ENCODE data around the gene ADAMTS7.
"Not testable (repeated sequence)": the region's sequence is repeated elsewhere in the genome, so short reads cannot be mapped to it uniquely, and the experiment has no call there.

ADAMTS7 gene

DNA sequence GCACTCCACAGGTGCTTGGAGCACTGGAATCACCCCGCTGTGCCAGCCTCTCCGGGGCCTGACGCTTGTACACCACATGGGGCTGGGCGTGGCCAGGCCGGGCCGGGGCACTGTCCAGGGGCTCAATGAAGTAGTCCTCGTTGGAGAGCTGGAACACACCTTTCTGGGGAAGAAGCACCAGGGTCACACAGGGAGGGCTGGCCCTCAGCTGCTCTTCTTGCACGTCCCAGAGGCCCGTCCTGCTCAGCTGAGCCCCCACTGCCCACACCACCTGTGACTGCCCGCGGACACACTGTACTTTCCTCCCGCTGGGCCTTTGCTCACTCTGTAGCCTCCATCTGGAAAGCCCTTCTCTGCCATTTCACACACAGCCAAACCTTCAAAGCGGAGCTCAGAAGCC lies 13.3 kb downstream of the ADAMTS7 start:
- peaks cover 33% of the 10 kb centered on the region for H3K36me3 ChIP-seq (ENCODE audit: control insufficient read depth, insufficient read depth, low read length)
- no peak overlapping the region for H3K9ac ChIP-seq (ENCODE audit: low read depth, low read length)
- no peaks in the 10 kb centered on the region for H3K4me1 ChIP-seq (ENCODE audit: control insufficient read depth, insufficient read depth, low read length)
- H3K27me3 ChIP-seq (ENCODE audit: control insufficient read depth, insufficient read depth, low read length), result no peaks in the 10 kb centered on the region
- no peak overlapping the region for H3K4me3 ChIP-seq (ENCODE audit: low read depth, low read length)
- no peaks in the 10 kb centered on the region for H3K9me3 ChIP-seq (ENCODE audit: control insufficient read depth, insufficient read depth, low read length)
- H3K27ac ChIP-seq (ENCODE audit: low read depth, low read length), result no peak overlapping the region

DNA sequence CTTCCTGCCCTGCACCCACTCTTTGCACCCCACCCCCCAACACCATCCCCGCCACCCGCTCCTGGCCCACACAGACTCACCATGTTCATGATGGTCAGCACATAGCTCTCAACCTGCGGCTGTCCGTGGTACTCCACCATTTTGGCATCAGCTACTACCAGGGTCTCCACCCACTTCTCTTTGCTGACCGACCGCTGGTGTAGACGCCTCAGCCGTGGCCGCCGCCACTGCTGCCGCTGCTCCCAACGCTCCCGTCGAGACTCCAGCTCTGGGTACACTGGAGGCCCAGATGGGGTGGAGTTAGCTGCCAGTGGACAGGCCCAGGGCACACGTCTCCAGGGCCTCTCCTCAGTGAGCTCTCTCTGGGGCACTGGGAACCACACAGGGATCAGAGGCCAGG lies 14.8 kb downstream of the ADAMTS7 start:
- Histone ChIP-seq H3K4me1 (ENCODE audit: control insufficient read depth, insufficient read depth, low read length) (no peaks in the 10 kb centered on the region), H3K27me3 (ENCODE audit: control insufficient read depth, insufficient read depth, low read length) (no peaks in the 10 kb centered on the region), H3K27ac (ENCODE audit: low read depth, low read length) (no peak overlapping the region), H3K9me3 (ENCODE audit: control insufficient read depth, insufficient read depth, low read length) (no peaks in the 10 kb centered on the region), H3K4me3 (ENCODE audit: low read depth, low read length) (no peak overlapping the region), H3K36me3 (ENCODE audit: control insufficient read depth, insufficient read depth, low read length) (peaks cover 33% of the 10 kb centered on the region), H3K9ac (ENCODE audit: low read depth, low read length) (no peak overlapping the region)

DNA sequence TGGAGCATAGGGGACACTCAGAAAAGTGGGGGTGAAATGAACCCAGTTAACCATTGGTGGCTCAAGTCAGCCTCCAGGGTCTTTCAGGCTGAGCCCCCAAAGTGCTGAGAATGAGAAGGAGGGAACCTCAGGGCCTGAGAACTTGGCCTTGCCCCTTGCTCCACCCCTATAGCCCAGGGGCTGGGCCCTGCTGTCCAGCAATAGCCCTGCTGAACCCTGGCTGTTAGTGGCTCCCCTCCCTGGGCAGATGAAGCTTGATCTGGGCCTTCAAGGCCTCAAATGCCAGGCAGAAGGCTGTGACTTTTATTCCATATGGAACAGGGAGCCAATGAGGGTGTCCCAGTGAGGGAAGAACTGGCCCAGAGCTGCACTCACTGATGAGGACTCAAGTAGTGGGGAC lies 16.2 kb downstream of the ADAMTS7 start:
- Histone ChIP-seq H3K27ac (ENCODE audit: low read depth, low read length) (no peak overlapping the region), H3K4me1 (ENCODE audit: control insufficient read depth, insufficient read depth, low read length) (no peaks in the 10 kb centered on the region), H3K4me3 (ENCODE audit: low read depth, low read length) (no peak overlapping the region), H3K27me3 (ENCODE audit: control insufficient read depth, insufficient read depth, low read length) (no peaks in the 10 kb centered on the region), H3K36me3 (ENCODE audit: control insufficient read depth, insufficient read depth, low read length) (peaks cover 42% of the 10 kb centered on the region), H3K9ac (ENCODE audit: low read depth, low read length) (no peak overlapping the region), H3K9me3 (ENCODE audit: control insufficient read depth, insufficient read depth, low read length) (no peaks in the 10 kb centered on the region)

DNA sequence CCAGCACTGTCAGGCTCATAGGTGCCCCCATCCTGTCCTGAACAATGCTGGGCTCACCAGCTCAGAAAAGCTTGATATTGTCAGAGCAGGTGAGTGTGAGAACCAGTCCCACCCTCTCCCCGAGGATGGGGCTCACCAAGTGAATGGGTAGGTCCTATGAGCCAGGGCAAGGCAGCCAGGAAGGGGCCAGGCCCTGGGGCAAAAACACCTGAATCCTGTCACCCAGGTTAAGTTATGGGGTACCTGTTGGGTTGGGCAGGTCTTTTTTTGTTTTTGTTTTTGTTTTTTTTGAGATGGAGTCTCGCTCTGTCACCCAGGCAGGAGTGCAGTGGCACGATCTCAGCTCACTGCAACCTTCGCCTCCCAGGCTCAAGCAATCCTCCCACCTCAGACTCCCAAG lies 16.8 kb downstream of the ADAMTS7 start:
- not testable (repeated sequence) for H3K9me3 ChIP-seq (ENCODE audit: control insufficient read depth, insufficient read depth, low read length); H3K27me3 ChIP-seq (ENCODE audit: control insufficient read depth, insufficient read depth, low read length); H3K27ac ChIP-seq (ENCODE audit: low read depth, low read length); H3K4me3 ChIP-seq (ENCODE audit: low read depth, low read length); H3K9ac ChIP-seq (ENCODE audit: low read depth, low read length); H3K4me1 ChIP-seq (ENCODE audit: control insufficient read depth, insufficient read depth, low read length)
- H3K36me3 ChIP-seq (ENCODE audit: control insufficient read depth, insufficient read depth, low read length), result peaks cover 44% of the 10 kb centered on the region

DNA sequence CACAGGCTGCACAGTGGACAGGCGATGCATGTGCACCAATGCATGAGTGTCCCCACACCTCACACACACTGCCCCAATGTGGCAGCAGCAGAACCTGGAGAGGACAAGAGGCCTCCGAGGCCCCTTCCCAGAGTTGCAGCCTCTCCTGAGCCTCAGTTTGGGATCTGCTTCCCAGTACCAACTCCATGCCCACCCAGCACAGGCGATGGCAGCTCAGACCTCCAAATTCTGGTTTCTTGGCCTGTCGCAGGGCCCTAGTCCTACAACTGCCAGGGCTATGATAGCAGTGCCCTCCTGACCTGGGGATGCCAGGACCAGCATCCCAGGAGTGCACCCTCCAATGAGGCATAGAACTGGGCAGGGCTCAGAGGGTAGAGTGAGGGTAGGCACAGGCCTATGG lies 19.9 kb downstream of the ADAMTS7 start:
- H3K4me1 ChIP-seq (ENCODE audit: control insufficient read depth, insufficient read depth, low read length), result no peaks in the 10 kb centered on the region
- H3K9me3 ChIP-seq (ENCODE audit: control insufficient read depth, insufficient read depth, low read length), result no peaks in the 10 kb centered on the region
- no peaks in the 10 kb centered on the region for H3K27me3 ChIP-seq (ENCODE audit: control insufficient read depth, insufficient read depth, low read length)
- no peak overlapping the region for H3K27ac ChIP-seq (ENCODE audit: low read depth, low read length)
- peaks cover 45% of the 10 kb centered on the region for H3K36me3 ChIP-seq (ENCODE audit: control insufficient read depth, insufficient read depth, low read length)
- H3K9ac ChIP-seq (ENCODE audit: low read depth, low read length), result no peak overlapping the region
- no peak overlapping the region for H3K4me3 ChIP-seq (ENCODE audit: low read depth, low read length)

DNA sequence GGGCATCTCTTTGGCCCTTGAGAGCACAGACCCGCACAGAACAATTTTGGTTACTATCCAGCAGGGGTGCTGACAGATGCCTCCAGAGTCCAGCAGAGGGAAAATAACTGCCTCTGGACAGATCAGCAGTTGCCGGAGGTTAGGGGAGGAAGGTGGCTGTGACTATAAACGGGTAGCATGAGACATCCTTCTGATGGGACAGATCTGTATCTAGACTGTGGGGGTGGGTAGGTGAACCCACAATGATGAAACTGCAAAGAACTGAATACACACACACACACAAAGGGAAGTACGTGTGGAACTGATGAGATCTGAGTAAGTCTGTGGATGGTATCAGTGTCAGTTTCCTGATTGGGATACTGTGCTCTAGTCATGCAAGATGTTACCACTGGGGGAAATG lies 21.2 kb downstream of the ADAMTS7 start:
- H3K9ac ChIP-seq (ENCODE audit: low read depth, low read length), result no peak overlapping the region
- H3K27me3 ChIP-seq (ENCODE audit: control insufficient read depth, insufficient read depth, low read length), result no peaks in the 10 kb centered on the region
- no peaks in the 10 kb centered on the region for H3K9me3 ChIP-seq (ENCODE audit: control insufficient read depth, insufficient read depth, low read length)
- H3K4me3 ChIP-seq (ENCODE audit: low read depth, low read length), result no peak overlapping the region
- no peak overlapping the region for H3K27ac ChIP-seq (ENCODE audit: low read depth, low read length)
- peaks cover 36% of the 10 kb centered on the region for H3K36me3 ChIP-seq (ENCODE audit: control insufficient read depth, insufficient read depth, low read length)
- no peaks in the 10 kb centered on the region for H3K4me1 ChIP-seq (ENCODE audit: control insufficient read depth, insufficient read depth, low read length)

DNA sequence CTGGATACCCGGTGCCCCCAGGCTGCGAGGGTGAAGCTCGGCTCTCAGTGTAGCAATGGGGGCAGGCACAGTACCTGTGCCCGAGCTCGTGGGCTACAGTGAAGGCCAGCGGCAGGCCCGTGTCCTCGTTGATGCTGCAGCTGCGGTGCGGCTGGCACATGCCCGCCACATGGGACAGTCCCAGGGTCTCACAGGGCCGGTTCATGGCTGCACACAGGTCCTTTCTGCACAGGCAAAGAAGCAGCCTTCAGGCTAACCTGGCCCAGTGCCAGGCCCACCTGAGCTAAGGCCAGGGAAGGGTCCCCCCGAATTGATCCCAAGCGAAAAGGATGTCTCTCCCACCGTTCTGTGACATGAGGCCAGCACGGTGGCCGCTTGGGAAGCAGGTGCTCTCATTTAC lies 21.6 kb downstream of the ADAMTS7 start:
- no peak overlapping the region for H3K9ac ChIP-seq (ENCODE audit: low read depth, low read length)
- no peaks in the 10 kb centered on the region for H3K27me3 ChIP-seq (ENCODE audit: control insufficient read depth, insufficient read depth, low read length)
- H3K9me3 ChIP-seq (ENCODE audit: control insufficient read depth, insufficient read depth, low read length), result no peaks in the 10 kb centered on the region
- no peak overlapping the region for H3K4me3 ChIP-seq (ENCODE audit: low read depth, low read length)
- no peak overlapping the region for H3K27ac ChIP-seq (ENCODE audit: low read depth, low read length)
- no peaks in the 10 kb centered on the region for H3K4me1 ChIP-seq (ENCODE audit: control insufficient read depth, insufficient read depth, low read length)
- H3K36me3 ChIP-seq (ENCODE audit: control insufficient read depth, insufficient read depth, low read length), result peaks cover 35% of the 10 kb centered on the region

DNA sequence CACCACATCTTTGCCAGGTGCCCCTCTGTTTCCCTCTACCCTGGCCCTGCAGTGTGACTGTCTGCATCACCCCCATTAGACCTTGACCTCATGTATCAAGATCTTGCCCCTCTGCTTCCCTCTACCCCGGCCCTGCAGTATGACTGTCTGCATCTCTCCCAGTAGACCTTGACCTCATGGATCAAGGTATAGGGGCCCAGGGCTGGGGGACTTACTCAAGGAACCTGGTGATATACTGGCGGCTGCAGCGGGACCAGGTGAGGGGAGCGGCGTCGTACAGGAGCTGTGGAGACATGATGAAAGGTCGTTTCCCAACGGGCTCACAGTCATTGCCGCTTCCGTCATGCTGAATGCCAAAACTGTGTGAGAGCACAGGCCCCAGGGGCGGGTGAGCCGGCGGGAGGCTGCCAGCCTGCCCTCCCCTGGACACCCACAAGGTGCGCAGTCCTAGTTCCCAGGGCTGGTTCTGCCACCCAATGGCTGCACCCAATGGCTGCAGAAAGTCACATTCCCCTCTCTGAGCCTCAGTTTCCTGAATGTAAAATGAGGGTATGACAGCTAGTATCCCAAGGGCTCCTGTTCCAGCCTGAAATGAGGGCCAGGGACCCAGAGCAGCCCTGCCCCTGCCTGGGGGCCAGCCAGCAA lies 23.1 kb downstream of the ADAMTS7 start:
- H3K36me3 ChIP-seq (ENCODE audit: control insufficient read depth, insufficient read depth, low read length), result peaks cover 33% of the 10 kb centered on the region
- no peaks in the 10 kb centered on the region for H3K4me1 ChIP-seq (ENCODE audit: control insufficient read depth, insufficient read depth, low read length)
- no peaks in the 10 kb centered on the region for H3K9me3 ChIP-seq (ENCODE audit: control insufficient read depth, insufficient read depth, low read length)
- no peaks in the 10 kb centered on the region for H3K27me3 ChIP-seq (ENCODE audit: control insufficient read depth, insufficient read depth, low read length)
- H3K9ac ChIP-seq (ENCODE audit: low read depth, low read length), result no peak overlapping the region
- no peak overlapping the region for H3K4me3 ChIP-seq (ENCODE audit: low read depth, low read length)
- no peak overlapping the region for H3K27ac ChIP-seq (ENCODE audit: low read depth, low read length)

DNA sequence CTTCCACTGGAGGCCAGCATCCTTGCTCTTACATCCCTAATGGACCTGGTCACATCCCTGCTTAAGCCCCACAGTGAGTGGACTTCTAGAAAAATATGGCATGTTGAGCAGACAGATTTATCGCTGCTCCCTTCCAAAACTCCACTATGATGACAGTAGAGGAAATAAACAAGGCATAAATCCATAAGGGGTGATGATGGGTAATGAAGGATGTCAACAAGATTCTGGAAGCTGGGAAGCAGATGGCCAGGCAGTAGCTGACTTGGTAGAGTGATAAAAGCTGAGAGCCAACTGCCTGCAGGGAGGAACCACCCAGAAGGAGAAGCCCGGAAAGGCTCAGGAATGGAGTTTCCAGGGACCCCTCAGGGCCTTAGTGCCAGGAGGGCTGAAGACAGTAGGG lies 28.9 kb downstream of the ADAMTS7 start:
- H3K27me3 ChIP-seq (ENCODE audit: control insufficient read depth, insufficient read depth, low read length); H3K9me3 ChIP-seq (ENCODE audit: control insufficient read depth, insufficient read depth, low read length); H3K4me1 ChIP-seq (ENCODE audit: control insufficient read depth, insufficient read depth, low read length); H3K4me3 ChIP-seq (ENCODE audit: low read depth, low read length); H3K9ac ChIP-seq (ENCODE audit: low read depth, low read length); H3K27ac ChIP-seq (ENCODE audit: low read depth, low read length): not testable (repeated sequence)
- H3K36me3 ChIP-seq (ENCODE audit: control insufficient read depth, insufficient read depth, low read length), result peaks cover 14% of the 10 kb centered on the region

DNA sequence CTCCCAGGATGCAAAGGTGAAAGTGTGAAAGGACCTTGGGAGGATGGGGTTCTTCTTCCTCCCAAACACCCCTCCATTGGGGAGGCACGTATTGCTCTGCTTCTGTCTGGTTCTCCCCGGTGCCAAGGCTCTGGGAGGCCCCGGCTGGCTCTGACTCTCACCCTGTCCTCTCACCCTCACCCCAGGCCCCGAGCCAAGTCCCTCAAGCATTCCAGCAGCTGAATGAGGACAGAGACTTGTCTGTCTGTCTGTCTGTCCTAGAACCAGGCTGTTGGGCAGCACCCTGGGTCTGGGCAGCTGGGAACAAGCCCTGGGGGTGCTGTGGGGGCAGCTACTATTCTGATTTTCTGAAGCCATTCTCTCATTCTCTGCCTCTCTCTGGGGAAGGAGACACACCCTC lies 29.9 kb downstream of the ADAMTS7 start:
- not testable (repeated sequence) for H3K9me3 ChIP-seq (ENCODE audit: control insufficient read depth, insufficient read depth, low read length); H3K27me3 ChIP-seq (ENCODE audit: control insufficient read depth, insufficient read depth, low read length); H3K27ac ChIP-seq (ENCODE audit: low read depth, low read length); H3K9ac ChIP-seq (ENCODE audit: low read depth, low read length); H3K36me3 ChIP-seq (ENCODE audit: control insufficient read depth, insufficient read depth, low read length); H3K4me3 ChIP-seq (ENCODE audit: low read depth, low read length); H3K4me1 ChIP-seq (ENCODE audit: control insufficient read depth, insufficient read depth, low read length)

DNA sequence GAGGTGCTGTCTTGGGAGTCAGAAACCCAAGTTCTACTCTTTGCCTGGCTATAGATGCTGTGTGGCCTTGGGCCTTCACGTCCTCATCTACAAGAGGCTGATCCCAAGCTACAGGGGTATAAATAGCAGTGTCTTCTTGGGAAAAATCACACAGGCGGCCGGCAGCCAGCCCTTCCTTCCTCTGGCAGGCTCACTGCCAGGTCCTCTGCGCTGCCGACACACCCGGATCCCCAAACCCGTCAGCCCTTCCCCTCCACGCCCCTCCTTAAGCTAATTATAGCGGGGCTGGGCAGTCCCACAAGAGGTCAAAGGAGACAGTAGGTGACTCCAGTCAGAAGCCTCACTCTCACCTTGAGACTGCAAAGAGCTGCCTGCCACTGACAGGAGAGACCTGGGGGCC lies 31.3 kb downstream of the ADAMTS7 start:
- H3K4me1 ChIP-seq (ENCODE audit: control insufficient read depth, insufficient read depth, low read length); H3K36me3 ChIP-seq (ENCODE audit: control insufficient read depth, insufficient read depth, low read length); H3K27me3 ChIP-seq (ENCODE audit: control insufficient read depth, insufficient read depth, low read length); H3K27ac ChIP-seq (ENCODE audit: low read depth, low read length); H3K9ac ChIP-seq (ENCODE audit: low read depth, low read length); H3K4me3 ChIP-seq (ENCODE audit: low read depth, low read length); H3K9me3 ChIP-seq (ENCODE audit: control insufficient read depth, insufficient read depth, low read length): not testable (repeated sequence)
